GDM1 (cell line): ENCODE data around the gene MRTFA.
"Not testable (repeated sequence)": the region's sequence is repeated elsewhere in the genome, so short reads cannot be mapped to it uniquely, and the experiment has no call there.

Experiments
- DNase-seq: peaks from one replicate; lab custom pipeline; 2025; lab: John Stamatoyannopoulos, UW

The MRTFA gene

DNA sequence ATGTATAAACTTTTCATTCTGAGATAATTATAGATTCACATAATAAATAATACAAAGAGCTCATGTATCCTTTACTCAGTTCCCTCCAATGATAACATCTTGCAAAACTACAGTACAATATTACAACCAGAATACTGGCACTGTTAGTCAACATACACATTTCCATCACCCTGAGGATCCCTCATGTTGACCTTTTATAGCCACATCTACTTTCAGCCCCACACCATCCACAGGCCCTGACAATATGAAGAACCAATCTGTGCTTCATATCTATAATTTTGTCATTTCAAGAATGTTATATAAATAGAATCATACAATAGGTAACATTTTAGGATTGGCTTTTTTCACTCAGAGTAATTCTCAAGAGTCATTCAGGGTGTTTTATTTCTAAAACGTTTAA, 115.5 kb downstream of the MRTFA start:
- DNase-seq, result no peak

GRCh38 chr22:40520562-40520961, 116.0 kb downstream of the MRTFA start:
- DNase-seq, result no peak

DNA sequence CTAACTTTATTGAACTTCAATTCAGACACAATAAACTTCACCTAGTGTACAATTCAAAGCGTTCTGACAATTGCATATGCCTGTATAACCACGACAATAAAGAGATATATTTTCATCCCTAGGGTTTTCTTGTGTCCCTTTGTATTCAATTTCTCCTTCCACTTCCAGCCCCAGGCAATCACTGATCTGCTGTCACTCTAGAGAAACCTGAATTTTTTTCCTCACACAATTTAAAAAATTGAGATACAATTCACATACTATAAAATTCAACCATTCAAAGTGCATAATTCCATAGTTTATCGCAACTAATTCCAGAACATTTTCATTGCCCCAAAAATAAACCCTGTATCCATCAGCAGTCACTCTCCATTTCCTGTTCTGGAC, 116.6 kb downstream of the MRTFA start:
- DNase-seq, result no peak

DNA sequence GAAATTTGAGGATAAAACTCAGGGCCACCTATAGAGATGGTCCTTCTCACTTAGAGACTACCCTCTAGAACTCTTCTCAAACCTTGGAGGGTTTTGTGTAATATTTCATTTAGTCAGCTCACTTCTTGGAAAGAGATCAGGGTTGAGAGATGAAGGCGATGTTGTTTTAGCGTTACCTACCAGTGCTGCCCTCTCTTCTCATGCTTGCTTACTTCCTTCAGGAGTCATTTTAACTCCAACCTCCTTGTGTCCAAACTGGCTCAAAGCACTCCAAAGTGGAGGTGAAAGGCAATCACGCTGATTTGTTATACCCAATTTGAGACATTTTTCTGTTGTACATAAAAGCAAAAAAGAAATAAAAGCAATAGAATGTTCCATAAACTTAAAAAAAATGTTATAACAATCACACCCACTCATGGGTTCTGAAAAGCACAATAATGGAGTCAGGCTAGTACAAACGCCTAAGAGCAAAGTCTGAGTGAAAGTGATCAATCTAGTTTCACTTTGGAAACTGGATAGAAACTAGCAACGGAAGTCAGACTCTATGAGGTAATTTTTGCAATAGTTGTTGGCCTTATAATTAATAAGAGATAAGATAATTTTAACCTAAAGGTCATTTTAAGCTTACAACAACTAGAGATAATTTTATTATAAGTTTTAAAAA, 117.1 kb downstream of the MRTFA start:
- DNase-seq, result no peak

- no peak for DNase-seq
Measured at GRCh38 chr22:40518840-40519239, 117.7 kb downstream of the MRTFA start.

- DNase-seq, result no peak
Measured at GRCh38 chr22:40517631-40518030, 118.9 kb downstream of the MRTFA start.

- DNase-seq, result no peak
Measured at GRCh38 chr22:40516416-40516815, 120.1 kb downstream of the MRTFA start.

- DNase-seq, result no peak
Measured at GRCh38 chr22:40512426-40513136, 123.9 kb downstream of the MRTFA start.

DNA sequence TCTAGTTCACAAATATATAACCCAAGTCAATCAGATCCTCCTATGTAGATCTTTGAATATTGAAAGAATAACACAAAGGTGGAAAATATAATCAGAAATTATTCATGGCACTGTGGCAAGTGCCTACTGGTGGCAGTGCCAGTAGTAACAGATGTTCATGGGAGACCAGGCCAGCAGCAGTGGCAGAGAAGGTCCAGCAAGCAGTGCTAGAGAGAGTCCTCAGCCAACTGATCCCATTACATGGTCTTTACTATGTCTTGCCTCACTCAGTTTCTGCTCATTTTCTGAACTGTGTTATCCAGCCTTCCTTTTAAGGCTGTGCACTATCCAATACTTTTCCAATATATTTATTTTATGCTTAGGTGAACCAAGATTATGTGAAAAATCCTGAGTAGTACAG, 124.9 kb downstream of the MRTFA start:
- DNase-seq, result no peak

- no peak for DNase-seq
Measured at GRCh38 chr22:40510631-40511364, 125.7 kb downstream of the MRTFA start.

- DNase-seq, result peak; percentile 14
Measured at GRCh38 chr22:40509401-40510134, 127.0 kb downstream of the MRTFA start.

DNA sequence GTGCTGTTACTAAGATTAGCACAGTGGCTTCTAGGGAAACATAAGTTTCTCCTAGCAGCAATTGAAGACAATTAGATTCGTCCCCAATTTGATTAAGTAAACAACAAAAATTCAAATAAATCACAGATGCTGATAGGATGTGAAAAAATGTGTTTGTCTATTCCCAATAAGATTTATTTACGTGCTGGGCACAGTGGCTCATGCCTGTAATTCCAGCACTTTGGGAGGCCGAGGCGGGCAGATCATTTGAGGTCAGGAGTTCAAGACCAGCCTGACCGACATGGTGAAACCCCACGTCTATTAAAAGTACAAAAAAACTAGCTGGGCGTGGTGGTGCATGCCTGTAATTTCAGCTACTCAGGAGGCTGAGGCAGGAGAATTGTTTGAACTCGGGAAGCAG, 128.5 kb downstream of the MRTFA start:
- DNase-seq, result not testable (repeated sequence)

GRCh38 chr22:40507491-40507890, 129.0 kb downstream of the MRTFA start:
- DNase-seq, result no peak

DNA sequence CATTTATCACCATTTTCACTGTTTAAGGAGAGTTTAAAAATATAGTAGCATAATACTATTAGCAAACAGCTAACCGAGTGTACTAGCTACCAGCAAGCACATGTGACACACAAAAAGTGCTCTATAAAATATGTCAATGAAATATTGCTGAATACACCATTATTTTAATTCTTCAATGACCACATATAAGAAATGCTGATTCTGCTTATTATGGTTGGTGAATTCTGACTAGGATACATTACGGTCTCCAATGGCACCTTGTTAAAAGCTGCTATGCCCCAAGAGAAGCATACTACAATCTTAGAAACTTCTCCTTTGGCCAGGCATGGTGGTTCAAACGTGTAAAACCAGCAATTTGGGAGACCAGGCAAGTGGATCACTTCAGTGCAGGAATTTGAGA, 129.8 kb downstream of the MRTFA start:
- DNase-seq, result no peak

GRCh38 chr22:40504285-40505249, 132.0 kb downstream of the MRTFA start:
- DNase-seq, result no peak

- DNase-seq, result no peak
Measured at GRCh38 chr22:40502919-40503318, 133.6 kb downstream of the MRTFA start.

GRCh38 chr22:40500465-40500786, 136.1 kb downstream of the MRTFA start:
- not testable (repeated sequence) for DNase-seq

DNA sequence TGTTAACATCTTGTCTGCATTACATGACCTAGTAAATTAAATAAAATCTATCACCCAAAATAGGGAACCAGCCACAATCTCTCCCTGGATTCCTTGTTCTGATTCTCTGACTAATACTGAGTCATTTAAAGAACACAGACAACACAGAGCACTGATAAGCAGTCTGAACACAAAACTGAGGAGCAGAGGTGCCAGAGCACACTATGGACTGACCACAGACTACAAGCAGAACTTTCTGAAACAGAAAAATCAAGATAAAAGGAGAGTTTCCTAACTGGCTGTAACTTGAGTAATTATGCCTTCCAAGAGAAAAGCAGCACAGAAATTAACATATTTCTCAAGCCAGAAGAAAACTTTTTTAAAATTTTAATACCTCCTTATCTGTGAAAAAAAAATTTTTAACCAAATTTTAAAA, 137.3 kb downstream of the MRTFA start:
- no peak for DNase-seq

- no peak for DNase-seq
Measured at GRCh38 chr22:40498420-40499208, 137.9 kb downstream of the MRTFA start.

DNA sequence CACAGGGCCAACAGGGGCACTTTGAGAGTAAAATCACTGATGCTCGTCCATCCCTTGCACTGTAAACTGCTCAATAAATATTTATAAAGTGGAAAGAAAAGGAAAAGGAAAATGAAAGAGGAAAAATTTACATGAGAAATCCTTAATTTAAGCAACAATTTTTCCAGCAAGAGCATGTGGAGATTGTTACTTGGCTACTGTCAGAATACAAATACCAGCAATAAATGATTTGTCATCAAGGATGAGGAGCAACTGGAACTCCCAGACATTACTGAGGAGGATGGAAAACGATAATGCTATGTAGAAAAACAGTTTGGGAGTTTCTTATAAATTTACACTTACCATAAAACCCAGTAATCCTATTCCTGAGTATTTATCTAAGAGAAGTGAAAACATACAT, 143.1 kb downstream of the MRTFA start:
- no peak for DNase-seq
